ENCODE results near the gene AGRP. TPM values are rescaled to one million over a fixed set of nuclear protein-coding genes. Genes with fewer than 3 reads are reported as not detected.

Gene AGRP
- total RNA-seq, 2 donors from 2014 or later = 1.5 TPM; not detected in 1

- no peaks in the 10 kb centered on the region for H3K9me3 ChIP-seq
- intact Hi-C loops (cut with DNase I) = loop anchor here (5.0 kb wide), 1 partner anchor 46 kb away; the partner anchor contains the start of gene RIPOR1
- WGBS = 5% methylated on average over 17 of the region's 17 CpGs
Measured at GRCh38 chr16:67481561-67482232, 1.6 kb downstream of the AGRP start.

DNA sequence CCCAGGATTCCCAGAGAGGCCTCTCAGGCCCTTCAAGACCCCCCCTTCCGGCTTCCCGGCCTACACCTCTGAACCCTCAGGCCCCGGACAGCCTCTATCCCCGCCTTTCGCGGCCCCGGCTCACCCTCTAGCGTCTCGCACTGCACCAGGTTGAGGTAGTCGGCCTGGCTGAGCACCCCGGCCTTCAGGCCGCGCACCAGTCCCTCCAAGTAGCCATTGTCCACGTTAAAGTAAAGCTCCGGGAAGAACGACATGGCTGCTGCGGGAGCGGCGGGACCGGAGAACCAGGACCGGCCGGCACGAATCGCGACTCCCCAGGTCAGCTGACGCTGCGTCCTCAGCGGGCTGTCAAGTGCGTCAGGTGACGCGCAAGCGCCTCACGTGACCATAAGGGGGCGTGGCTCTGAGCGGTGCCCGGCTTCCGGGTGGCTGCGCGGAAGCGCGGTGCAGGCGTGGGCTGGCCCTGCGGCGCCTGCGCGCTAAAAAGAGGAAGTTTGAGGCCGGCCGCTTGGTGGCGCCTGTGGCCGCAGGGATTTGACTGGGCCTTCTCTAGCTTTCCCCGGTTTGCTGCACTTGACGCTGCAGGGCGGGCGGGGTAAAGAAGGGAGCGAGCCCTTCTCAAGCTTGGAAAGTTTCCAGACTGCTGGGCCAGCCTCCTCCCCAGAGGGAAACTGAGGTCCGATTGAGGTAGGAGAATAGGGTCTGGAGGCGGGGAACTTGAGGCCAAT lies 2.4 kb downstream of the AGRP start, which contains the start of gene ATP6V0D1:
TSS of gene ATP6V0D1 (minus strand) at position 325 of the 728 bp plus-strand sequence. CDS start at position 254, 71 bp downstream.
- peak; percentile 97 for DNase-seq (ENCODE audit: low spot score)
- TF ChIP-seq POLR2AphosphoS5 (IDR thresholded peaks at IDR 0.05) = peak; percentile 100
- TF ChIP-seq, protein P1, sequence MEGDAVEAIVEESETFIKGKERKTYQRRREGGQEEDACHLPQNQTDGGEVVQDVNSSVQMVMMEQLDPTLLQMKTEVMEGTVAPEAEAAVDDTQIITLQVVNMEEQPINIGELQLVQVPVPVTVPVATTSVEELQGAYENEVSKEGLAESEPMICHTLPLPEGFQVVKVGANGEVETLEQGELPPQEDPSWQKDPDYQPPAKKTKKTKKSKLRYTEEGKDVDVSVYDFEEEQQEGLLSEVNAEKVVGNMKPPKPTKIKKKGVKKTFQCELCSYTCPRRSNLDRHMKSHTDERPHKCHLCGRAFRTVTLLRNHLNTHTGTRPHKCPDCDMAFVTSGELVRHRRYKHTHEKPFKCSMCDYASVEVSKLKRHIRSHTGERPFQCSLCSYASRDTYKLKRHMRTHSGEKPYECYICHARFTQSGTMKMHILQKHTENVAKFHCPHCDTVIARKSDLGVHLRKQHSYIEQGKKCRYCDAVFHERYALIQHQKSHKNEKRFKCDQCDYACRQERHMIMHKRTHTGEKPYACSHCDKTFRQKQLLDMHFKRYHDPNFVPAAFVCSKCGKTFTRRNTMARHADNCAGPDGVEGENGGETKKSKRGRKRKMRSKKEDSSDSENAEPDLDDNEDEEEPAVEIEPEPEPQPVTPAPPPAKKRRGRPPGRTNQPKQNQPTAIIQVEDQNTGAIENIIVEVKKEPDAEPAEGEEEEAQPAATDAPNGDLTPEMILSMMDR (IDR thresholded peaks at IDR 0.05) = peak; percentile 92 to 100 (median 96)
- TF ChIP-seq POLR2A (IDR thresholded peaks at IDR 0.05) = peak; percentile 89
- intact Hi-C loops (cut with DNase I) = loop anchor here (5.0 kb wide), 1 partner anchor 46 kb away; the partner anchor contains the start of gene RIPOR1
- Histone ChIP-seq H3K4me1 (replicated peaks) (peaks cover 7% of the 10 kb centered on the region), H3K36me3 (no peaks in the 10 kb centered on the region), H3K27me3 (replicated peaks; ENCODE audit: insufficient read depth) (no peaks in the 10 kb centered on the region), H3K27ac (peak within 1 kb of the TSS; percentile 87 to 90), H3K9me3 (no peaks in the 10 kb centered on the region), H3K4me3 (peak within 1 kb of the TSS; percentile 88 to 90)
- under 1% methylated on average over 53 of the region's 57 CpGs for WGBS

More at GRCh38 chr16:67481561-67482232, 1.6 kb downstream of the AGRP start:
- Histone ChIP-seq H3K4me3 (peak overlapping the region; percentile 88 to 90), H3K36me3 (no peaks in the 10 kb centered on the region), H3K27me3 (replicated peaks; ENCODE audit: insufficient read depth) (no peaks in the 10 kb centered on the region), H3K4me1 (replicated peaks) (peaks cover 7% of the 10 kb centered on the region), H3K27ac (peak overlapping the region; percentile 74 to 90)
- DNase-seq (ENCODE audit: low spot score) = no peak
- TF ChIP-seq POLR2A (IDR thresholded peaks at IDR 0.05) (no peak), POLR2AphosphoS5 (IDR thresholded peaks at IDR 0.05) (no peak)
- TF ChIP-seq, protein P1 (IDR thresholded peaks at IDR 0.05) = no peak

DNA sequence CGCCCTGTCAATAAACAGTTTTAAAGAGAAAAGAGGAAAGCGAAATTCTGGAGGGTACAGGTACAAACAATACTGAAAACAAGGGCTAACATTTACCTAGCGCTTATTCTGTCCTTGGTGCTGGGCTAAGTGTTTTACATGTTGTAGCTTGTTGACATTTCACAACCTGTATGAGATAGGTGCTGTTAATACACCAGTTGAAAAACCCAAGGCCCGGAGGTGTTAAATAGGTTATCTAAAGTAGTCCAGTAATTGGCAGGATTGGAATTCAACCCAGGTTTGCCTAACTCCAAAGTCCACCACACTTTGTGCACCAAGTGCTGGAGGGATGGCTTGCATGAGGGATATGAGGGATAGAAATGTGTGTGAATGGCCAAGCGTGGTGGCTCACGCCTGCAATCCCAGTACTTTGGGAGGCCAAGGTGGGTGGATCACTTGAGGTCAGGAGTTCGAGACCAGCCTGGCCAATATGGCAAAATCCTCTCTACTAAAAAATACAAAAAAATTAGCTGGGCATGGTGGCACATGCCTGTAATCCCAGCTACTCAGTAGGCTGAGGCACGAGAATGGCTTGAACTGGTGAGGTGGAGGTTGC lies 5.3 kb downstream of the AGRP start:
- Histone ChIP-seq H3K4me3 (no peak overlapping the region), H3K9me3 (no peaks in the 10 kb centered on the region), H3K4me1 (replicated peaks) (peaks cover 7% of the 10 kb centered on the region), H3K27ac (no peak overlapping the region), H3K27me3 (replicated peaks; ENCODE audit: insufficient read depth) (no peaks in the 10 kb centered on the region), H3K36me3 (no peaks in the 10 kb centered on the region)
- WGBS = 84% methylated on average over 8 of the region's 8 CpGs
- intact Hi-C loops (cut with DNase I) = no loop called here
- no peak for DNase-seq (ENCODE audit: low spot score)
- TF ChIP-seq, protein P1 (IDR thresholded peaks at IDR 0.05) = no peak
- TF ChIP-seq POLR2A (IDR thresholded peaks at IDR 0.05) = no peak
- TF ChIP-seq POLR2AphosphoS5 (IDR thresholded peaks at IDR 0.05) = no peak

- Histone ChIP-seq H3K27me3 (replicated peaks; ENCODE audit: insufficient read depth) (no peaks in the 10 kb centered on the region), H3K27ac (no peak overlapping the region), H3K9me3 (no peaks in the 10 kb centered on the region), H3K4me1 (replicated peaks) (no peaks in the 10 kb centered on the region), H3K4me3 (no peak overlapping the region), H3K36me3 (no peaks in the 10 kb centered on the region)
- intact Hi-C loops (cut with DNase I) = no loop called here
- DNase-seq (ENCODE audit: low spot score) = no peak
- WGBS = 84% methylated on average over 11 of the region's 11 CpGs
- TF ChIP-seq POLR2AphosphoS5 (IDR thresholded peaks at IDR 0.05) (no peak), POLR2A (IDR thresholded peaks at IDR 0.05) (no peak)
- TF ChIP-seq, protein P1 (IDR thresholded peaks at IDR 0.05) = no peak
Measured at GRCh38 chr16:67474551-67475455, 8.5 kb downstream of the AGRP start.
